Astrocyte (in vitro differentiated cells and primary cell): ENCODE results near the gene SAMSN1.

Experiments used
- CTCF ChIP-seq: IDR thresholded peaks from 2 replicates; pipeline ENCODE4 v1.5.1; 2011; ENCODE audit warnings: low read depth, mild to moderate bottlenecking, inconsistent platforms, low read length, moderate library complexity; ENCODE audit not compliant: insufficient read depth
- EZH2 ChIP-seq: IDR thresholded peaks from 2 replicates; pipeline ENCODE4 v1.6.1; 2012; ENCODE audit warnings: mild to moderate bottlenecking, low read length, inconsistent platforms; ENCODE audit not compliant: insufficient read depth

- TF ChIP-seq CTCF (no peak), EZH2 (no peak)
These were observed 61.7 kb downstream of the SAMSN1 start for GRCh38 chr21:14484188-14485009.
